ENCODE measurements around the gene AMZ1. TPM values are rescaled to one million over a fixed set of nuclear protein-coding genes. Genes with fewer than 3 reads are reported as not detected.

Gene AMZ1
- total and polyA plus RNA-seq, 9 donors = 0.15 to 2.6 (median 0.65) TPM; not detected in 1

DNA sequence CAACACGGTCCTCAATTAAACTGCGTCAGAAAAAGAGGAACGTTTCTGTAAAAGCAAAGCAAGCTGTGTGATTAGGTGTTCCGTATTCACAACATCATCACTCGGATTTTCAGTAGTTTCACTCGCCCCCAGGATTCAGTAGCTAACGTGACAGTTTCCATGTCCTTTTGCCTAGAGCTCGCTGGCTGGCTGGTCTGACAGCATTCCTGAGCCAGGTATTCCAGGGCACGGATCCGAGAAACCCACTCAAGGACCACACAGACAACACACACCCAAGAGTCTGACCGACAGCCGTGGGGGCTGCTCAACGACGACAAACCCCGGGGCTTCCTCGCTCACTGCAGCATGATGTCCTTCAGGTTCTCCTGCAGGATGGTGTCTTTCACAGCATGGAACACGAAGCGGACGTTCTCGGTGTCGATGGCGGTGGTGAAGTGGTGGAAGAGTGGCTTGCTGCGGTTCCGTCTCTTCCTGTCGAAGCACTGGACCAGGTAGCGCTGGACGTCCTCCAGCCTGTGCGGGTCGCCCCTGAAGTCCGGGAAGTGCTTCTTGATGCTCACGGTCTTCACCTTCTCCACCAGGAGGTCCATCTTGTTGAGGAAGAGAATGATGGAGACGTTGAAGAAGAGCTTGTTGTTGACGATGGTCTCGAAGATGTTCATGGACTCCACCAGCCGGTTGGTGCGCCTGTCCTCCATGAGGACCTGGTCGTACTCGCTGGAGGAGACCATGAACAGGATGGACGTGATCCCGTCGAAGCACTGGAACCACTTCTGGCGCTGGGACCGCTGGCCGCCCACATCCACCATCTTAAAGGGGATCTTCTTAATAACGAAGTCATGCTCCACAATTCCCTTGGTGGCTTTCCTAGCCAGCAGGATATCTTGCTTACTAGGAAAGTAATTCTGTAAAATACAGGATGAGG is 43.1 kb downstream of the AMZ1 start:
- H3K4me3 ChIP-seq = no peak overlapping the region

DNA sequence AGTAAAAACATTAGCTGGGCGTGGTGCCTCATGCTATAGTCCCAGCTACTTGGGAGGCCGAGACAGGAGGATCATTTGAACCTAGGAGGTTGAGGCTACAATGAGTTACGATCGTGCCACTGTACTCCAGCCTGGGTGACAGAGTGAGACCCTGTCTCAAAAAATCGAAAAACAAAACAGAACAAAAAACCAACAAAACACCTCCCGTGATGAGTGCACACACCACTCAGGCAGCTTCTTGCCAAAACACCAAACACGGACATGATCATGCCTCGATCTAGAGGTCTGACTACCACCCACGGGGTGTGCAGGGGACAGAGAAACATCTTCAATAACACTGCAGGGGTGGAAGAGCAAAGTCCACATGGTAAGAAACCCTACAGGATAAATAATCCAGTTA is 44.4 kb downstream of the AMZ1 start:
- Histone ChIP-seq H3K27ac (no peak overlapping the region), H3K36me3 (no peaks in the 10 kb centered on the region), H3K27me3 (no peaks in the 10 kb centered on the region), H3K4me3 (no peak overlapping the region), H3K4me1 (ENCODE audit: insufficient read depth) (peaks cover 21% of the 10 kb centered on the region), H3K9me3 (no peaks in the 10 kb centered on the region)
- intact Hi-C loops (cut with DNase I) = loop anchor here in 1 of 4 donors (5.0 kb wide), 1 partner anchor 995 kb away; no protein-coding TSS in a partner anchor
- TF ChIP-seq, protein P1, sequence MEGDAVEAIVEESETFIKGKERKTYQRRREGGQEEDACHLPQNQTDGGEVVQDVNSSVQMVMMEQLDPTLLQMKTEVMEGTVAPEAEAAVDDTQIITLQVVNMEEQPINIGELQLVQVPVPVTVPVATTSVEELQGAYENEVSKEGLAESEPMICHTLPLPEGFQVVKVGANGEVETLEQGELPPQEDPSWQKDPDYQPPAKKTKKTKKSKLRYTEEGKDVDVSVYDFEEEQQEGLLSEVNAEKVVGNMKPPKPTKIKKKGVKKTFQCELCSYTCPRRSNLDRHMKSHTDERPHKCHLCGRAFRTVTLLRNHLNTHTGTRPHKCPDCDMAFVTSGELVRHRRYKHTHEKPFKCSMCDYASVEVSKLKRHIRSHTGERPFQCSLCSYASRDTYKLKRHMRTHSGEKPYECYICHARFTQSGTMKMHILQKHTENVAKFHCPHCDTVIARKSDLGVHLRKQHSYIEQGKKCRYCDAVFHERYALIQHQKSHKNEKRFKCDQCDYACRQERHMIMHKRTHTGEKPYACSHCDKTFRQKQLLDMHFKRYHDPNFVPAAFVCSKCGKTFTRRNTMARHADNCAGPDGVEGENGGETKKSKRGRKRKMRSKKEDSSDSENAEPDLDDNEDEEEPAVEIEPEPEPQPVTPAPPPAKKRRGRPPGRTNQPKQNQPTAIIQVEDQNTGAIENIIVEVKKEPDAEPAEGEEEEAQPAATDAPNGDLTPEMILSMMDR (IDR thresholded peaks at IDR 0.05) = no peak
- TF ChIP-seq EP300 (IDR thresholded peaks at IDR 0.05) (no peak), POLR2A (IDR thresholded peaks at IDR 0.05) (no peak)
- 85 to 91% (median 86%) methylated on average over 9 of the region's 9 CpGs for WGBS, 3 donors
- peak in 3 of 5 donors; percentile 14 to 18 (median 16) for DNase-seq

More for the DNA sequence above, 43.1 kb downstream of the AMZ1 start:
- TF ChIP-seq EP300 (IDR thresholded peaks at IDR 0.05) (no peak), POLR2A (IDR thresholded peaks at IDR 0.05) (no peak)
- TF ChIP-seq, protein P1 (IDR thresholded peaks at IDR 0.05) = no peak
- H3K27ac ChIP-seq = no peak overlapping the region
- H3K36me3 ChIP-seq = no peaks in the 10 kb centered on the region
- DNase-seq = peak in 4 of 5 donors; percentile 20 to 37 (median 30)
- 94 to 96% (median 95%) methylated on average over 45 of the region's 45 CpGs for WGBS, 3 donors
- intact Hi-C loops (cut with DNase I) = loop anchor here in 1 of 4 donors (5.0 kb wide), 1 partner anchor 994 kb away; no protein-coding TSS in a partner anchor
- no peaks in the 10 kb centered on the region for H3K9me3 ChIP-seq
- no peaks in the 10 kb centered on the region for H3K27me3 ChIP-seq
- peaks cover 21% of the 10 kb centered on the region for H3K4me1 ChIP-seq (ENCODE audit: insufficient read depth)

DNA sequence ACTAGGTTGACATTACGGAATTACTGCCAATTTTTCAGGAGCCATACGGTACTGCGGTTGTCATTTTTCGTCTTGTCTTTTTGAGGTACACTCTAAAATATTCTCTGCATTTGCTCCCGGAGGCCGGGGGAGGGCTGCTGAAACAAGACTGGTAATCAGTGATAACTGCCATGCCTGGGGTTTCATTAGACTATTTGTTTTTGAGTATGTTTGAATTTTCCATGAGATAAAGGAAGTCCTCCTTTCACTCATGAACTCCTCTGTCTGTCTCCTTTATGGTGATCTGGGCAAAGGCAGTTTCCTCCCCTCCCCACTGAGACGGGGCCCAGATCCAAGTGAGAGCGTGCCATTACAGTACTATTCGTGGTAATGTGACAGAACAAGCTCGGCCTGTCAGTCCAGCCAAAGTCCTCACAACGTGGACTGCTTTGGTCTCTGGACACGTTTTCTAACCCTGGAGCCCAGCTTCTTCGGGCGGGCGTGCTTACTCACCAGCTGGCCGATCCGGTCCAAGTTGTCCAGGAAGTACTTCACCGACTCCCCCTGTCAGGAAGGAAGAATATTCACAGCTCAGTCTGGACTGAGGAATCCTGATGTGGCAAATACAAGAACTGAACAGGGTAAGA is 45.1 kb downstream of the AMZ1 start:
- H3K36me3 ChIP-seq = no peaks in the 10 kb centered on the region
- 33 to 43% (median 39%) methylated on average over 18 of the region's 18 CpGs for WGBS, 3 donors
- intact Hi-C loops (cut with DNase I) = loop anchor here in 1 of 4 donors (5.0 kb wide), 1 partner anchor 996 kb away; no protein-coding TSS in a partner anchor
- TF ChIP-seq, protein P1 (IDR thresholded peaks at IDR 0.05) = peak in 1 of 3 donors; percentile 11
- no peak for TF ChIP-seq EP300 (IDR thresholded peaks at IDR 0.05)
- H3K4me1 ChIP-seq (ENCODE audit: insufficient read depth) = peaks cover 20% of the 10 kb centered on the region
- peak; percentile 56 to 77 (median 64) for DNase-seq
- no peaks in the 10 kb centered on the region for H3K27me3 ChIP-seq
- no peaks in the 10 kb centered on the region for H3K9me3 ChIP-seq
- H3K4me3 ChIP-seq = no peak overlapping the region
- peak overlapping the region in 1 of 2 donors; percentile 60 for H3K27ac ChIP-seq

DNA sequence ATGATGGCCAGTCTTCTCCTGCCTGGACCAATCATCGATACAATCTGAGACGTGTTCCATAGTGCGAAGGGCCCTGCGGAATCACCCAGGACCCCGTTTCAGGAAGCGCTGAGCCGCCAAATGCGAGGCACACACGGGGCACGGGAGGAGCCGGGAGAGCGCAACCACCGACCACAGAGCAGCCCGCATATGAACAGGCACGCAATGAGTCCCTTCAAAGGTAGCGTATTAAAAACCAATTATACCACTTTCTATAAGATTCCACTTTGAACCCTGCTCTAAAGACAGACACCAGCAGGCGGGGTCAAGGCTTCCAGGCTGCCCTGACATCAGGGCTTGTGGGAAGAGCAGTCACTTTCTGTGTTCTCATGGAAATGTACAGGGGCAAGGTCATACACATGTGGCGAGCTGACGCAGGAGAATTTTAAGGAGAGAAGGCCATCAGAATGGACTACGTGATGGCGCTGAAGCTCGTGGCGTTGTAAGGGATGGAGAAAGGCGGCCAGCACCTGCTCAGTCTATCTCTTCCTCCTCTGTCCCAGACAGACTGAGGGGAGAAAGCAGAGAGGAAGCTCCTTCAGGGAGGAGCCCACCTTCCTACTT is 46.2 kb downstream of the AMZ1 start:
- Histone ChIP-seq H3K36me3 (no peaks in the 10 kb centered on the region), H3K27me3 (no peaks in the 10 kb centered on the region), H3K9me3 (no peaks in the 10 kb centered on the region), H3K4me3 (no peak overlapping the region), H3K27ac (peak overlapping the region in 1 of 2 donors; percentile 63), H3K4me1 (ENCODE audit: insufficient read depth) (peaks cover 17% of the 10 kb centered on the region)
- TF ChIP-seq, protein P1 (IDR thresholded peaks at IDR 0.05) = no peak
- no peak for TF ChIP-seq EP300 (IDR thresholded peaks at IDR 0.05)
- TF ChIP-seq POLR2A (IDR thresholded peaks at IDR 0.05) = no peak
- intact Hi-C loops (cut with DNase I) = loop anchor here in 1 of 4 donors (5.0 kb wide), 1 partner anchor 997 kb away; no protein-coding TSS in a partner anchor
- DNase-seq = peak in 4 of 5 donors; percentile 19 to 38 (median 30)
- 93 to 95% (median 93%) methylated on average over 24 of the region's 24 CpGs for WGBS, 3 donors

Data from ovary (tissue), 9 donors.